NK-92 treated with Interleukin-12 subunit alpha and Interleukin-12 subunit beta, amount 100 ng/mL, for 24 hours (cell line): ENCODE measurements around the gene FOXA1.
"Not testable (repeated sequence)": the region's sequence is repeated elsewhere in the genome, so short reads cannot be mapped to it uniquely, and the experiment has no call there.

Experiments
- DNase-seq: peaks from one replicate; lab custom pipeline; 2025; lab: John Stamatoyannopoulos, UW

Gene FOXA1

GRCh38 chr14:37555596-37555995 is 39.5 kb downstream of the FOXA1 start:
- not testable (repeated sequence) for DNase-seq

GRCh38 chr14:37553935-37554550 is 41.0 kb downstream of the FOXA1 start:
- no peak for DNase-seq

GRCh38 chr14:37551119-37551518 is 43.9 kb downstream of the FOXA1 start:
- no peak for DNase-seq

GRCh38 chr14:37550511-37550910 is 44.5 kb downstream of the FOXA1 start:
- DNase-seq = no peak

- no peak for DNase-seq
Measured at GRCh38 chr14:37546621-37547447, 48.2 kb downstream of the FOXA1 start.

- no peak for DNase-seq
Measured at GRCh38 chr14:37545174-37545573, 49.9 kb downstream of the FOXA1 start.

GRCh38 chr14:37544407-37544806 is 50.6 kb downstream of the FOXA1 start:
- no peak for DNase-seq

- DNase-seq = no peak
Measured at GRCh38 chr14:37539992-37540391, 55.1 kb downstream of the FOXA1 start.
